Prostate gland (tissue), 2 donors: ENCODE measurements around the gene CSDE1. TPM values are rescaled to one million over a fixed set of nuclear protein-coding genes. Genes with fewer than 3 reads are reported as not detected.

Experiments
- DNase-seq: peaks from one replicate; pipeline ENCODE4 v3.0.0-alpha.2; 2019; ENCODE audit warnings: low spot score
- H3K27ac ChIP-seq, 2 donors: fragments of 200-600 bp; sonication (generic); 2 replicates each; pipeline ENCODE4 v1.5.1; 2017 to 2019
- H3K27me3 ChIP-seq: fragments of 200-600 bp; sonication (generic); replicated peaks from 2 replicates; pipeline ENCODE4 v1.5.1; 2019; ENCODE audit not compliant: insufficient read depth
- H3K36me3 ChIP-seq, 2 donors: fragments of 200-600 bp; sonication (generic); 1 replicate in 1 of 2; 2 replicates in 1 of 2; pipeline versions ENCODE4 v1.5.1 to v1.8.1; 2017 to 2019
- H3K4me1 ChIP-seq: fragments of 200-600 bp; sonication (generic); replicated peaks from 2 replicates; pipeline ENCODE4 v1.5.1; 2019
- H3K4me3 ChIP-seq, 2 donors: fragments of 200-600 bp; sonication (generic); 2 replicates each; pipeline ENCODE4 v1.5.1; 2017 to 2019
- H3K9me3 ChIP-seq: fragments of 200-600 bp; sonication (generic); 2 replicates; pipeline ENCODE4 v1.5.1; 2017
- CTCF ChIP-seq, 4 experiments: fragments of 200-600 bp in 2 of 4; fragments of 450-650 bp in 2 of 4; sonication (generic) in 2 of 4; IDR thresholded peaks; 1 replicate in 3 of 4; 2 replicates in 1 of 4; pipeline ENCODE4 v1.5.1; 2016 to 2019; ENCODE audit warnings: antibody characterized with exemption in 4 of 4, mild to moderate bottlenecking in 2 of 4, moderate library complexity in 2 of 4
- POLR2A ChIP-seq: fragments of 450-650 bp; IDR thresholded peaks from one replicate; pipeline ENCODE4 v1.6.1; 2016; ENCODE audit warnings: antibody characterized with exemption, mild to moderate bottlenecking
- POLR2AphosphoS5 ChIP-seq: sonication (generic); formaldehyde crosslinking; IDR thresholded peaks from one replicate; pipeline ENCODE4 v1.6.1; 2017; ENCODE audit warnings: antibody characterized with exemption
- WGBS: methylation state at CpG from one replicate; pipeline ENCODE4 v1.1.5; 2018; 5-methylcytosine and 5-hydroxymethylcytosine counted together
- intact Hi-C: fragments of 100-400 bp; cut with DNase I; formaldehyde crosslinking; loops from one replicate; pipeline ENCODE4 v1.14.2; 2022
- total RNA-seq, 2 donors: library from RNA; depleted of rRNA; stranded (reverse); fragments of >200 nt; gene quantifications; one replicate each; pipeline ENCODE4 v1.1.0, GENCODE V29; 2016

CSDE1 gene
- total RNA-seq, 2 donors from 2014 or later: 458 to 889 TPM

- H3K27ac ChIP-seq: no peak overlapping the region
- TF ChIP-seq POLR2AphosphoS5: no peak
- no peak for TF ChIP-seq POLR2A
- TF ChIP-seq CTCF (IDR thresholded peaks at IDR 0.05): no peak
- DNase-seq: no peak
- 53% methylated on average over 4 of the region's 4 CpGs for WGBS
- H3K4me3 ChIP-seq: no peak overlapping the region
- no peaks in the 10 kb centered on the region for H3K4me1 ChIP-seq
- H3K36me3 ChIP-seq: no peaks in the 10 kb centered on the region
- H3K27me3 ChIP-seq: no peaks in the 10 kb centered on the region
- H3K9me3 ChIP-seq: no peaks in the 10 kb centered on the region
- intact Hi-C loops: no loop called here
Measured at GRCh38 chr1:114700036-114700600, 57.7 kb downstream of the CSDE1 start.

GRCh38 chr1:114696810-114697209 is 61.0 kb downstream of the CSDE1 start:
- H3K27me3 ChIP-seq: no peaks in the 10 kb centered on the region
- intact Hi-C loops: no loop called here
- no peak overlapping the region for H3K27ac ChIP-seq
- no peak for DNase-seq
- H3K4me1 ChIP-seq: no peaks in the 10 kb centered on the region
- no peaks in the 10 kb centered on the region for H3K36me3 ChIP-seq
- no peak overlapping the region for H3K4me3 ChIP-seq
- TF ChIP-seq POLR2AphosphoS5: no peak
- TF ChIP-seq POLR2A: no peak
- TF ChIP-seq CTCF (IDR thresholded peaks at IDR 0.05): no peak
- H3K9me3 ChIP-seq: no peaks in the 10 kb centered on the region

GRCh38 chr1:114695430-114696058 is 62.2 kb downstream of the CSDE1 start, which contains the start of gene AMPD1:
Gene AMPD1, minus strand, starts transcription at chr1:114695546. Its CDS starts 75 bp downstream, at chr1:114695471.
- H3K27me3 ChIP-seq: no peaks in the 10 kb centered on the region
- H3K4me1 ChIP-seq: no peaks in the 10 kb centered on the region
- WGBS: 23% methylated on average over 6 of the region's 6 CpGs
- no peaks in the 10 kb centered on the region for H3K9me3 ChIP-seq
- intact Hi-C loops: no loop called here
- TF ChIP-seq POLR2AphosphoS5 (no peak), CTCF (IDR thresholded peaks at IDR 0.05) (no peak)
- no peak for DNase-seq
- no peak within 1 kb of the TSS for H3K4me3 ChIP-seq
- H3K27ac ChIP-seq: no peak within 1 kb of the TSS
- H3K36me3 ChIP-seq: no peaks in the 10 kb centered on the region

- Histone ChIP-seq H3K27me3 (no peaks in the 10 kb centered on the region), H3K36me3 (no peaks in the 10 kb centered on the region), H3K9me3 (no peaks in the 10 kb centered on the region), H3K27ac (no peak overlapping the region), H3K4me1 (no peaks in the 10 kb centered on the region), H3K4me3 (no peak overlapping the region)
- TF ChIP-seq POLR2A: no peak
- no peak for TF ChIP-seq POLR2AphosphoS5
- TF ChIP-seq CTCF (IDR thresholded peaks at IDR 0.05): no peak
- no peak for DNase-seq
- intact Hi-C loops: no loop called here
- 87% methylated on average over 9 of the region's 9 CpGs for WGBS
Measured at GRCh38 chr1:114694540-114695310, 63.1 kb downstream of the CSDE1 start.
